GM18502 (cell line): Measurements from ENCODE around the gene SERPINB12.

Source experiments
- ATAC-seq: cut with Tn5 transposase; IDR thresholded peaks from one replicate; pipeline ENCODE4 v1.9.1; 2021; ENCODE audit warnings: mild to moderate bottlenecking; ENCODE audit not compliant: unreplicated experiment, poor library complexity

SERPINB12 gene

DNA sequence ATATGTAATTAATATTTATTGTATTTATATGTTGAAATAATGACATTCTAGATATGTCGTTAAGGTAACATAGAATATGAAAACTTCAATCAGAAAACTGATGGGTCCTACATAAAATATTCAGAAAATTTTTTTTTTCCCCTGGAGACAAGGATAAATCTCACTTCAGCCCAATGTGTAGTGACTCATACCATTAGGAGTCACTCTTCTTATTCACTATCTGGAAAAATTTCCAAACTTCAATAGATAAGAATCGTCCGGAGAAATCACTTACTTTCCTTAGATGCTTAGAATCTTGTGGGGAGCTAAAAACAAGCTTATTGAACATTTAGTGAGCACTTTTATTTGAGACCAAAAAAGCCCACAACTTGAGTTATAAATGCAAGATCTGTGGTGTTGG is 49.6 kb downstream of the SERPINB12 start:
- ATAC-seq, result no peak

DNA sequence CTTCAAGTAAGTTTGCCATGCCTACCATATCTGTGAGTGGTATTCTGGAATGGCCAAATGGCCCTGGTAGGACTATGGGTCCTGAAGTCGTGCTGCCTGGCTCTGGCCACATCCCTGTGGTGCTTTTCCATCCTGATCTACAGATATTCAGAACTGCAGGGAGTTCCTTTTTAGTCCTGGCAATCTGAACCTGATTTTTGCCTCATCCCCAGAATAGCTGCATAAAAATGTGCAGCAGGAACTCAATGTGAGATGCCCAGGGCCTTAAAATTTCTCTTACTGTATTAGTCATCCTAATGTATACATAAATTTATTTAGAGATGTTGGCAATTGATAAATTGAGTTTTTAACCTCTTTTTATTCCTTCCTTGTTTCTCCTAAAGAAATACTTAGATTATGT is 50.3 kb downstream of the SERPINB12 start:
- no peak for ATAC-seq

DNA sequence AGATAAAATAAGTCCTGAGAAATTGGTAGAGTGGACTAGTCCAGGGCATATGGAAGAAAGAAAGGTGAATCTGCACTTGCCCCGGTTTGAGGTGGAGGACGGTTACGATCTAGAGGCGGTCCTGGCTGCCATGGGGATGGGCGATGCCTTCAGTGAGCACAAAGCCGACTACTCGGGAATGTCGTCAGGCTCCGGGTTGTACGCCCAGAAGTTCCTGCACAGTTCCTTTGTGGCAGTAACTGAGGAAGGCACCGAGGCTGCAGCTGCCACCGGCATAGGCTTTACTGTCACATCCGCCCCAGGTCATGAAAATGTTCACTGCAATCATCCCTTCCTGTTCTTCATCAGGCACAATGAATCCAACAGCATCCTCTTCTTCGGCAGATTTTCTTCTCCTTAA is 54.8 kb downstream of the SERPINB12 start:
- ATAC-seq, result no peak

DNA sequence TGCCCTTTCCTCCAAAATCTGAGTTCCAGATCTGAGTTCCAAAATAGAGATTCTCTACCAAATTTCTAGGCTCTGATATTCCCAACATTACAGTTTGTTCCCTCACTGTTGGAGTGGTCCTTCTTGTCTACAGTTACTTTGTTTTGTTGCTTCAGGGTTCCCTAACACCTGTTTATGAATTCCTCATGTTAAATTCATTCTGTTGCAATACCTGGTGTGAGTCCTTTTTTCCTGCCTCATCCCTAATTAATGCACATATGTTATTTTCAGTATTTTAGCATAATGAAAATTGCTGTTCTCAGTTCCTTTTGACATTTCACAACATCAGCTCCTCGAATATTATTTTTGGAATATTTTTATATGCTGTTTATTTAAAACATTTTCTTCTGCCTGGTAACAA is 61.2 kb downstream of the SERPINB12 start:
- ATAC-seq, result no peak

DNA sequence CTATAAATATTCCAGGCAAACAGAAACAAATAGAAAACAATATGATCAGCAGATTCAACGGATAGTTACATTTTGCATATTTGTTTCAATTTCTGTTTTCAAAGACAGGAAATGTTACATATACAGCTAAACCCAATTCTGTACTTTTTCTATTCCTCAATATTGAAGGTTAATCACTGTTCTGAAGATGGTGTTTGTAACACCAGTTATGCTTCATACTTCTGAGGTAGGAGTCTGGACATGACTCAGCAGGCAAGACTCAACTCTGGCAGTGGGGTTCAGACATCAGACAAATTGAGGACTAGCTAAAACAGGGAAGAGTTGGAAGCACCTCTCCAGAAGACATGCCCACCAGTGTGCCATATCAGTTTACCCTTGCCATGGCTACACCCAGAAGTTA is 61.6 kb downstream of the SERPINB12 start:
- peak; percentile 98 for ATAC-seq

DNA sequence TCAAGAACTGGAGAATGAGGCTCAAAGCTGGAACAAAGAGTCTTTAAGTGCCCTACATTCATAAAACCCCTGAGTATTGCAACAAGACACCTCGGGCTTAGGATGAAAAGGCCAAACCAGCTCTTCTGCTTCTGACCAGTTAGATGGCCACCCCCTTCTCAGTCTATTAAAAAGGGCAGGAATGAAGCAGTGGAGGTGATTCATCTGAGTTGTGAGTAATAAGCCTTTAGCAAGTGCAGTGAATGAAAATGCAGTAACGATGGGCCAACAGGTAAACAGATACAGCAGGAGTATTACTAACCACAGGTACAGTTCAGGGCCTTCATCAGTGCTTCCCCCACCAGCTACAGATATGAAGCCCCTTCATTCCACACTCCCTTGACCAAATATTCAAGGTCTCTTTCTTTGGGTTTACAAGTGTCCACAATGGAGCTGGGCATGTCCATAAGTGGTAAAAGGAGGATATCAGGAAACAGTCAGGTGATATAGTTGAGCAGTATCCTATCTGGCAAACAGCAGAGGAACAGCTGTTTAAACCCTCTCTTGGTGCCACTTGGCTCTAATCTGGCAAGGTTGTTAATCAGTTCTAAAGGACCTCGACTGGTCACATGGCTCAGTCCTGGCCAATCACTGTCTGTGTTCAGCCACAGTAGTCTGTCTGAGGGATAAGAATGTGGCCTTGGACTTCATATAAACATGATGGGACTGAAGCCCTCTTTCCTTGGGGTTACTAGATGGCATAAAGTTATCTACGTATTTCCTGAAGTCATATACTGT is 62.8 kb downstream of the SERPINB12 start:
- ATAC-seq, result no peak

DNA sequence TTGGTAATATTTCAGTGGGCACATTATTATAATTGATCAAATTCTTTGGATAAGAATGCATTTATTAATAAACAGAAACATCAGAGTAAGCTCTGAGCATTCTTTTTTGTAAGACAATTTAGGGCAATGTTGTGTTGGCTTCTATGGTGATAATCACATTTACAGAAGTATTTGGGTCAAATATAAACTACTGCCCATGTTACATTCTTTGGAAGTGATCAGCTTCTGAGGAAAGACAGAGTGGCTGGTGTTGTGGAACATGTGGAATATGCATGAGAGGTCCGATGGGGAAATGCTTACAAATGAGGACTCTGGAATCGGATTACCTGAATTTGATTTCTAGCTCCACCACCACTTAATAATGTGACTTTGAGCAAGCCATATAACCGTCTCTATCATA is 64.4 kb downstream of the SERPINB12 start:
- ATAC-seq, result no peak

DNA sequence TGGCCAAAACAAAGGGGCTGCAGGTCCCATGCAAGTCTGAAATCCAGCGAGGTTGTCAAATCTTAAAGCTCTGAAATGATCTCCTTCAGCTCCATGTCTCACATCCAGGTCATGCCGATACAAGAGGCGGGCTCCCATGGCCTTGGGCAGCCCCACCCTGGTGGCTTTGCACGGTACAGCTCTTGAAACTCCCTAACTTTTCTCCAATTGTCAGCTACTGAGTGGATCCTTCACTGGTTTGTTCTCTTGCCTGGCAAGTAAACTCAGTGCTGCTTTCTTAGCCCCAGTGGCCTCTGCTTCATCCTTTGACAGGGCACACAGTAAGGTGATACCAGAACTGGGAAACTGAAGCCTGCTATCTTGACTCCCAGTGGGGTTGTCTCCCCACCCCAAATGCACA is 71.3 kb downstream of the SERPINB12 start:
- ATAC-seq, result no peak

DNA sequence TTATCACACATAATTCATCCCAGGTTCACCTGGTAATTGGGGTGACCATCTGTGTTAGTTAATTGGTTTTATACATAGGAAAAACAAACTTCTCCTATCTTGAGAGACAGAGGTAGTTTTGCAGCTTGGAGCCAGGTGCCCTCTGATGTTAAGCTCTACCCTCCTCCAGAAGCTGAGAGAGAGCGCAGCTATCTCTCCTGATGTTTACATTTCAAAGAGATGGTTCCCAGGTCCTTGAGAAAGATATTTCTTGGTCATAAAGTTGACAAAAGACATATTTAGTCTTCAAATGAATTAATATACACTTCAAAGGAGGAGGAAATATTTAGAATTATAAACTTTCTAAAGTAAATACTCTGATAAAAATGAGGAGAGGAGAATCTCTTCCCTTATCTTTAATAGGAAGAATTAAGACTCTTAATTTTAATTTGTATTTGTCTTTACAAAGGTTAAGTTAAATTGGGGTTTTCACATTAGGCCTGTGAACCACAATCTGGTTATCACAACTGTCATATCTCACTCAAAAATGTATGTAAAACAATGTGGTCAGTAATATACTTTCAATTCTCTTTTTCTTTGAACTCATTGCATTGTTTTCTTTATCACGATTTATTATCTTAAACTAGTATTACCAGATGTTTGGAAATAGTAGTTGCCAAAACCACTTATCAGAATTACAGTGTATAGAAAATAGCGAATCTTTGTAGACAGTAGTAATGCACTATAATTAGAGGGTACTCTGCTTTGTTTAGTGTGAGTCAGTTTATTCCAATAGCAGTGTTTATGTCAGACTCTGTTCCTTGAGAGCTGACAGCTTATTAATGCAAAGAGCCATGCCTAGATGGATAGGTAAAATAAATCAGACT is 75.1 kb downstream of the SERPINB12 start:
- peak; percentile 93 for ATAC-seq

DNA sequence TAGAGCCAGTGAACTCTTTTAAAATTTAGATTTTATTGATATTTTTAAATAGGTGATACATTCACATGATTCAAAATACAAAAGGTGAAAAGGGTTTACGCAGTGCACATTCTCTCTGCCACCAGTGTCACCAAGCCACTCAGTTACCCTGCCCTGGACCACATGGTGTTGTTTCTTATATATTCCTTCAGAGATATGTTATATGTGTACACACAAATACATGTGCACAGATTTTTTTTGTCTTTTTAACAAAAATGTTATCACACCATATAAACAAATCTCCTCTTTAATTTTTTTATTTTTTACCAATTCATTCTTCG is 75.7 kb downstream of the SERPINB12 start:
- ATAC-seq, result peak; percentile 14
